ENCODE results near the gene FLYWCH1. TPM values are rescaled to one million over a fixed set of nuclear protein-coding genes. Genes with fewer than 3 reads are reported as not detected.
A peak's percentile ranks its signal among the peaks of the same experiment; 100 is the strongest.

The FLYWCH1 gene
- total RNA-seq, 1 donor from 2014 or later = 56.5 TPM

GRCh38 chr16:2966808-2967191 is 55.1 kb downstream of the FLYWCH1 start:
- DNase-seq (ENCODE audit: extremely low read depth, low read depth, low spot score) = no peak

- no peak for DNase-seq (ENCODE audit: extremely low read depth, low read depth, low spot score)
Observed at GRCh38 chr16:2967211-2967631, 55.5 kb downstream of the FLYWCH1 start.

- no peak for DNase-seq (ENCODE audit: extremely low read depth, low read depth, low spot score)
Observed at GRCh38 chr16:2967721-2968161, 56.0 kb downstream of the FLYWCH1 start.

- DNase-seq (ENCODE audit: extremely low read depth, low read depth, low spot score) = no peak
Observed at GRCh38 chr16:2968368-2968737, 56.6 kb downstream of the FLYWCH1 start.

GRCh38 chr16:2968738-2969544 is 57.2 kb downstream of the FLYWCH1 start, which contains the start of gene PAQR4:
Gene PAQR4 (plus strand): TSS chr16:2969348. CDS start chr16:2969675, 327 bp downstream.
- peak; percentile 10 for DNase-seq (ENCODE audit: extremely low read depth, low read depth, low spot score)

- DNase-seq (ENCODE audit: extremely low read depth, low read depth, low spot score) = no peak
Observed at GRCh38 chr16:2969545-2970521, 58.1 kb downstream of the FLYWCH1 start.

- DNase-seq (ENCODE audit: extremely low read depth, low read depth, low spot score) = no peak
Observed at GRCh38 chr16:2970563-2970962, 58.8 kb downstream of the FLYWCH1 start.

GRCh38 chr16:2971134-2971984 is 59.6 kb downstream of the FLYWCH1 start:
- DNase-seq (ENCODE audit: extremely low read depth, low read depth, low spot score) = no peak

- DNase-seq (ENCODE audit: extremely low read depth, low read depth, low spot score) = no peak
Observed at GRCh38 chr16:2971985-2972784, 60.5 kb downstream of the FLYWCH1 start.

- no peak for DNase-seq (ENCODE audit: extremely low read depth, low read depth, low spot score)
Observed at GRCh38 chr16:2973093-2973492, 61.4 kb downstream of the FLYWCH1 start.

GRCh38 chr16:2973605-2974318 is 62.0 kb downstream of the FLYWCH1 start:
- no peak for DNase-seq (ENCODE audit: extremely low read depth, low read depth, low spot score)

- DNase-seq (ENCODE audit: extremely low read depth, low read depth, low spot score) = no peak
Observed at GRCh38 chr16:2974319-2975056, 62.8 kb downstream of the FLYWCH1 start.

- no peak for DNase-seq (ENCODE audit: extremely low read depth, low read depth, low spot score)
Observed at GRCh38 chr16:2975161-2975795, 63.5 kb downstream of the FLYWCH1 start.

GRCh38 chr16:2976201-2976600 is 64.5 kb downstream of the FLYWCH1 start:
- no peak for DNase-seq (ENCODE audit: extremely low read depth, low read depth, low spot score)

- DNase-seq (ENCODE audit: extremely low read depth, low read depth, low spot score) = no peak
Observed at GRCh38 chr16:2976673-2977072, 64.9 kb downstream of the FLYWCH1 start.

- DNase-seq (ENCODE audit: extremely low read depth, low read depth, low spot score) = no peak
Observed at GRCh38 chr16:2977440-2977839, 65.7 kb downstream of the FLYWCH1 start.

GRCh38 chr16:2979669-2980226 is 68.0 kb downstream of the FLYWCH1 start:
- no peak for DNase-seq (ENCODE audit: extremely low read depth, low read depth, low spot score)
